Spleen (tissue), 7 donors: ENCODE data around the gene WIPI1.

Experiments
- POLR2A ChIP-seq, 3 donors: fragments of 450-650 bp; IDR thresholded peaks; one replicate each; pipeline ENCODE4 v1.5.1; 2017; ENCODE audit warnings: antibody characterized with exemption in 3 of 3, mild to moderate bottlenecking in 1 of 3
- TF ChIP-seq, protein P1 (sequence below), 11 experiments: fragments of 200-600 bp in 7 of 11; fragments of 450-650 bp in 4 of 11; sonication (generic) in 4 of 11; IDR thresholded peaks in 8 of 11; conservative IDR thresholded peaks in 3 of 11; 1 replicate in 7 of 11; 2 replicates in 4 of 11; pipeline versions ENCODE4 v1.4.0 to v1.8.0; 2016 to 2021; ENCODE audit warnings: antibody characterized with exemption in 11 of 11, inconsistent platforms in 4 of 11, mild to moderate bottlenecking in 1 of 11
- donor health status: DM: no; HTN: no; CAD: no; lungs with moderate emphysema.
- donor health status: DM: no; HTN: no; CAD: no.
- donor health status: DM: no; HTN: no; CAD: no.

DNA sequence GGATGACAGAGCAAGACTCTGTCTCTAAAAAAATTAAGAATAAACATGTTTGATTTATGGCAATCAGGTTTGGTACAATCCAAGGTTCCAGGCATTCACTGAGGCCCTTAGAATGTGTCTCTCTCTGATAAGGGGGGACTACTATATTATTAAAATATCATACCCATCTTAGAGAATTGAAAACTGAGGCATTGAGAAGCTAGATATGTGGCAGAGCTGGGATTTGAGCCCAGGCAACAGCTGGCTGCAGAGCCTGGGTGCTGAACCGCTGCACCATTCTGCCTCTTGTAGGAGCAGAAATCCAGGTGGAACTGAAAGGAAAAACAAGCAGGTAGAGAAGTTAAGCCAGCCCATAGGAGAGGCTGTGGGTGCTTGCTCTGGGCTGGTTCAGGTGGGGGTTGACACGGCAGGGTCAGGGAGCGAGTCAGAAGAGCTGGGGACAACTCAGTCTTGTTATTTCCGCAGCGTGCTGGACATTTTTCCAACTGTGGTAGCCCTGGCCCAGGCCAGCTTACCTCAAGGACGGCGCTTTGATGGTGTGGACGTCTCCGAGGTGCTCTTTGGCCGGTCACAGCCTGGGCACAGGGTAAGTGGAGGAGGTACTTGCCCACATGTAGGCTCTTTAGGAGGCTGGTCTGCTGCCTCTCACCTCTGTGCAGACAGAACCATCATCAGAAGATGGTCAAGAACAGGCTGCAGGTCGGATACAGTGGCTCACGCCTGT, 62.5 kb downstream of the WIPI1 start:
- TF ChIP-seq, protein P1, sequence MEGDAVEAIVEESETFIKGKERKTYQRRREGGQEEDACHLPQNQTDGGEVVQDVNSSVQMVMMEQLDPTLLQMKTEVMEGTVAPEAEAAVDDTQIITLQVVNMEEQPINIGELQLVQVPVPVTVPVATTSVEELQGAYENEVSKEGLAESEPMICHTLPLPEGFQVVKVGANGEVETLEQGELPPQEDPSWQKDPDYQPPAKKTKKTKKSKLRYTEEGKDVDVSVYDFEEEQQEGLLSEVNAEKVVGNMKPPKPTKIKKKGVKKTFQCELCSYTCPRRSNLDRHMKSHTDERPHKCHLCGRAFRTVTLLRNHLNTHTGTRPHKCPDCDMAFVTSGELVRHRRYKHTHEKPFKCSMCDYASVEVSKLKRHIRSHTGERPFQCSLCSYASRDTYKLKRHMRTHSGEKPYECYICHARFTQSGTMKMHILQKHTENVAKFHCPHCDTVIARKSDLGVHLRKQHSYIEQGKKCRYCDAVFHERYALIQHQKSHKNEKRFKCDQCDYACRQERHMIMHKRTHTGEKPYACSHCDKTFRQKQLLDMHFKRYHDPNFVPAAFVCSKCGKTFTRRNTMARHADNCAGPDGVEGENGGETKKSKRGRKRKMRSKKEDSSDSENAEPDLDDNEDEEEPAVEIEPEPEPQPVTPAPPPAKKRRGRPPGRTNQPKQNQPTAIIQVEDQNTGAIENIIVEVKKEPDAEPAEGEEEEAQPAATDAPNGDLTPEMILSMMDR (IDR thresholded peaks at IDR 0.05 in 8 of 11, conservative IDR thresholded peaks at IDR 0.05 in 3 of 11): no peak
- no peak for TF ChIP-seq POLR2A (IDR thresholded peaks at IDR 0.05)
